Fibroblast of lung (primary cell): ENCODE measurements around the gene CARMIL1.

Source experiments
- CTCF ChIP-seq, 2 donors: IDR thresholded peaks in 1 of 2; conservative IDR thresholded peaks in 1 of 2; 1 replicate in 1 of 2; 2 replicates in 1 of 2; pipeline ENCODE4 v1.5.1; 2011 to 2012; ENCODE audit warnings: low read length in 2 of 2, control low read depth in 1 of 2, inconsistent platforms in 1 of 2, low read depth in 1 of 2, mild to moderate bottlenecking in 1 of 2
- EZH2 ChIP-seq: IDR thresholded peaks from 2 replicates; pipeline ENCODE4 v1.5.1; 2012; ENCODE audit warnings: low read length, control low read depth, mild to moderate bottlenecking; ENCODE audit errors: missing control alignments

- TF ChIP-seq CTCF (conservative IDR thresholded peaks at IDR 0.05 in 1 of 2, IDR thresholded peaks at IDR 0.05 in 1 of 2; ENCODE audit: low read depth in 1 of 2, low read length in 2 of 2) (no peak), EZH2 (no peak)
These were observed 84.3 kb downstream of the CARMIL1 start for GRCh38 chr6:25363427-25363826.
